Medulla oblongata (tissue), 1 donor: ENCODE data around the gene CNN2.
"Not testable (repeated sequence)": the region's sequence is repeated elsewhere in the genome, so short reads cannot be mapped to it uniquely, and the experiment has no call there.

Experiments used
- DNase-seq: peaks from one replicate; pipeline ENCODE4 v3.0.0-alpha.2; 2015; ENCODE audit errors: extremely low spot score

The CNN2 gene

DNA sequence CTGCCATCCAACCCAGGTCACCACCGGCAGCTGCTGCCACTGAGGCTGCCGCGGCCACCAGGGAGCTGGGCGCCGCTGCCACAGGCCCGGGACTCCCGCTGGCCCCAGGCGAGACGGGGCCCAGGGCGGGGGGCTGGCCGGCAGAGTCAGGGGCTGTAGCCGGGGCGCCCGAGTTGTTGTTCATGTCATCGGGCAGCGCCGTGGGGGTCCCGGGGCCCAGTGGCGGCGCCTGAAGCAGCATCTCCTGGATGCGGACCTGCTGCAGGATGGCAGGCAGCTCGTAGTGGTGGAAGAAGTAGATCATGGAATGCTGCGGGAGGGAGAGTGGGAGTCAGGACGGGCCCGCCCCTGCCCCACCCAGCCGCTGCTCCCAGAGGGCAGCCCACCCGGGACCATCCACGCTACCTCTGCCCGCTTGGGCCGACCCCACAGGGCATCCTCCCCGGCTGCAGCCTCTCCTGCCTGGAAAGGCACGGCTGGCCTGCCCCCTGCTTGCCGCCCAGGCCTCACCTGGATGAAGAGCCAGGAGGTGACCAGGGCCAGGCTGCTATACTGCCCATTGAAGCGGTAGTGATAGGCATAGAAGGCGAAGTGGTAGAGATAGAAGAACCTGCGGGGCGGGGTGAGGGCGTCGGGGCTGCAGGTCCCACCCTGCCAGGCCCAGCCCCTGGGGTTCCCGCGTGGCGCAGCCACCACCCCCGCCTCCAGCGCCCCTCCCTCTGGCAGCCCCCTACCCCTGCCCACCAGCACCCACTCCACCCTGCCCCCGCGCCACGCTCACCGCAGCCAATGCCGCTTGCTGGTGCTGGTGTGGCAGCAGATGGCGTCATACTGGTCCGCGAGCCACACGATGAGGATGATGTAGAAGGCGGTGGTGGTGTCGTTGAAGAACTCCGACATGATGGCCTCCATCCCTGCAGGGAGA is 15.6 kb upstream of the CNN2 start:
- DNase-seq, result no peak

DNA sequence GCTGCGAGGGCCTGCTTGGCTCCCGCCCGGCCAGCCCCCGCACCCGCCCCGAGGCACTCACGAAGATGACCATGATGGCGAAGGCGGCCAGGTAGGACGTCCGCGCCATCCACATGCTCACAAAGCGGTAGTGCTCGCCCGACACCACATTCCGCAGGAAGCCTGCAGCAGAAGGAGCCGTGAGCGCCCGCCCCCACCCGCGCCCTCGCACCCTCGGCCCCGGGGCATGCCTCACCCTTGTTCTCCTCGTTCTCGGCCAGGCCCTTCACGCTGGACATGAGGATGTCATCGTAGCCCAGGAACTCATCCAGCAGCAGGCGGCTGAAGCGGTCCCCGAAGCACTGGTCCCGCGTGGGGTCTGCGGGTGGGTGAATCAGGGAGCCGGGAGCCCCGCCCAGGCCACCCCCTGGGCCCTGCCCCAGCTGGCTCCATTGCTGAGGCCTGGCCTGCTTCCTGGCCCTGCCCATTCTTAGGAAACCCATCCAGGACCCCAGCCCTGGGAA is 14.5 kb upstream of the CNN2 start:
- DNase-seq, result no peak

DNA sequence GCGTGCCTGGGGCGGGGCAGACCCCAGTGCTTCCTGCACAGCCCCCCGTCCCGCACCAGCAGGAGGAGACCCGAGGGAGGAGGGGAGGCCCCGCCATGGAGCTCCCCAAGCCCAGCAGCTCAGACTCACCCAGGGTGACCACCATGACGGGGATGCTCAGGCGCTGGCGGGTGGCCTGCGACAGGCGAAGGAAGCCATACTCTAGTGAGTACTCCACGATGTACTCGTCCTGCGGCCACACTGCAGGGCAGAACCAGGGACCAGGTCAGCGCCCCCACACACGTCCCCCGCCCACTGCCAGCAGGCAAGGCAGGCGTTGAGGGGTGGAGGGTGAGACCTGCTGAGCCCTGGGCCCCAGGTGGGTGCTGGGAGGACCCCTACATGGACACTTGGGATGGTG is 14.1 kb upstream of the CNN2 start:
- DNase-seq, result no peak

DNA sequence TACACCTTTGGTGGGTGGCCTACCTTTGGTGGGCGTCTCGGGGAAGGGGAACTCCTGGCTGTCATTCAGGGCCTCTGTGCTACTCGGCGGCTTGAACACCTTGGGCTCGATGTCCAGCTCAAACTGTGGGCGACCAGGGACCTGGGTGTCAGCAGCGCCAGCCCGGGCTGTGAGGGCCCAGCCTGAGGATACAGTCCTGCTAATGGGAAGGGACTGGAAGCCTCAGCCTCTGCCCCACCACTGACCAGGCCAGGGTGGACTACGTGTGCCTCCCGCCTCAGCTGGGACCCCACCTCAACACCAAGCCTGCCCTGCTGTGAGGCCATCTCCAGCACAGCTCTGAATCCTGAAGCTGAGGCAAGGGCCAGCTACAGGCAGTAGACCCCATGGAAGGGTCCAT is 13.2 kb upstream of the CNN2 start:
- no peak for DNase-seq

DNA sequence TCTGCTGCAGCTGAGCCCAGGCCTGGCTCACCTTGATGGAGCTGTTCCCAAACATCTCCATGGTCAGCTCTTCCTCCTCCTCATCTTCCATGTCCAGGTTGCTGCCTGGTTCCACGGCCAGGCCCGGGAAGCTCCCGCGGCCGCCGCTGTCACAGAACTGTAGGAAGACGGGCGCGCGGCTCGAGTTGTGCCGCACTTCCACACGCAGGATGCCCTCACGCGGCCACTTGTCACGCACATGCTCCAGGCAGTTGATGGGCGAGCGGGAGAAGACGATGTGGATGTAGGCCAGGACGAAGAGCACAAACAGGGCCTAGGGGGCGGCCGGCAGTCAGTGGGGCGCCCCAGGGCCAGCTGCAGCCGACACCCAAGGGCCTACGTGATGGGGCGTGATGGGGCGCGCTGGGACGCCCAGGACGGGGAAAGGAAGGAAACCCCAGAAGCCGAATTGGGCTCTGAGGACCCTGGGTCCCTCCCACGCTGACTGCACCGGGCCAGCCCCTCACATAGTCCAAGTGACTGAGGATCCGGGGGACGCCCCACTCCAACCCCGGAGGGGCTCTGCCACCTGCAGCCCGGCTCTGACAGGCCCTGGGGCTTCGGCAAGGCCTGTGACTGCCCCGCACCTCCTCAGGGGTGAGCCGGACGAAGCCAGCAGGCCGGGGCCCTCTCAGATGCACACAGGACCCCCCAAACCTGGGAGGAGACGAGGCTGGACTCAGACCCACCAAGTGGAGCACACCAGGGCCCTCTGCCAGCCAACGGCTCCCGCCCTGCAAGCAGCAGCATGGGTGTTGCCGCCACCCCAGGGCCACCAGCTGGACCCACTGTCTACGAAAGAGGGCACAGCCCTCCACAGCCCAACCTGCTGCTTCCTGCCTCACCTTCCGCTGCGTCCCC is 12.0 kb upstream of the CNN2 start:
- DNase-seq, result no peak

DNA sequence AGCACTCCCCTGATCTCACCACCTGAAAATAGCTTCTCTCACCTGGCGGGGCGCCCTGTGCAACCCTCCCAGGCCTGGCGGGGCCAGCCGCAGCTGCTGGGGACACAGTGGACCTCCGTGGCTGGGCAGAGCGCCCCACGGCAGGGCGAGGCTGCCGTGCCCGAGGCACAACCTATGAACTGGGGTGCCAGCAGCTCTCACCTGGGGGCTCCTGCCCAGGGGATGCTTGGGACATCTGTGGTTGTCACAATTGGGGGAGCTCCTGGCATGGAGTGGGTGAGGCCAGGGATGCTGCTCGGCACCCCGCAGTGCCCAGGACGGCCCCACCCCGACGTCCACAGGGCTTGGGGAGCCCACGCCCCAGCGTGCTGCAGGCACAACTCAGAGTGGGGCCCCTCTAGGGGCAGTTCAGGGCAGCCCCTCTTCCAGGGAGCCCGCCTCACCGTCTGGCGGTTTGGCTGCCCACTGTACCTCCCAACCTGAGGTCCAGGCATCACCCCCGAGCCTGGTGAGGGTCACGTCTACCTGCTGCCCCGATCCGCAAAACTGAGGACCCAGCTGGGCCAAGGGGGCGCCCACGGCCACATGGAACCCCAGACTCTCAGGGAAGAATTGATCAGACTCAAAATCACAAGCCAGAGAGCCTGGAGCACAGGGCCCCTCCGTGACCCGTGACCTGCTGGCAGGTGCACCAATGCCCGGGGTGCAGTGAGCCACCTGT is 11.2 kb upstream of the CNN2 start:
- DNase-seq, result no peak

DNA sequence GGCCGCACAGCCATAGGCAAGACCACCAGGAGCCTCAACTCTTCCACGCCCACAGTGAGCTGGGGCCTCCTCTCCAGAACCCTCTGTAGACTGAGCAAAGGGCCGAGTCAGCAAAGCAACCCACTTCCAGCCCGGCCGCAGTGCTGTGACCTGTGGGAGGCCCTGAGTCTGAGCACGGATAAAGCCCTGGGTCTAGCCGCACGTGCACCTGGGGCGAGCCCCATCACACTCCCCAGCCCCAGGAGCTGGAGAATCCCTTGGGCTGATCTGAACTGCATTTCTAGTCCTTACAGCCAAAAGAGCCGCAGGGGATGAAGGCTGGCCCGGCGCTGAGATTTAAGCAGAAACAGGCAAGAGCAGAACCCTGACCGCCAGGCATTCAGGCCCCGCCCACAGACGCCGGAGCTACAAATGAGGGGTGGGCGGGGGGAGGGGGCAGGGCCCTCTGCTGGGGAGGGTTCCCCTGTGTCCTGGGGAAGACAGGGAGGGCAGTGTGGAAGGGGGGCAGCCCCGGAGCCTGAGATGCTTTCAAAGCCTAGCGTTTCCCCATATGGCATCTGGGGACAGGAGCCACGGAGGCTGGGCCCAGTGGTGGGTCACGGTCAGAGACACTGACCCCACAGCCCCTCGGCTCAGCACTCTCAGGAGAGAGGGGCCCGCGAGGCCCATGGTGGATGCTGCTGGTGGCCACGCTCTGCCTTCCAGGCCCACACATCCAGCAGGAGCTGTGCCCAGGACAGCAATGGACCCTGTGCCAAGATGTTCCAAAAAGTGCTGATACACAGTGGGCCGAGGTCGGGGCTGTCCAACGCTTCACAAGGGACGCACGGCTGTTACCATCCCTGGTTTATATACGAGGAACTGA is 10.4 kb upstream of the CNN2 start:
- DNase-seq, result no peak

DNA sequence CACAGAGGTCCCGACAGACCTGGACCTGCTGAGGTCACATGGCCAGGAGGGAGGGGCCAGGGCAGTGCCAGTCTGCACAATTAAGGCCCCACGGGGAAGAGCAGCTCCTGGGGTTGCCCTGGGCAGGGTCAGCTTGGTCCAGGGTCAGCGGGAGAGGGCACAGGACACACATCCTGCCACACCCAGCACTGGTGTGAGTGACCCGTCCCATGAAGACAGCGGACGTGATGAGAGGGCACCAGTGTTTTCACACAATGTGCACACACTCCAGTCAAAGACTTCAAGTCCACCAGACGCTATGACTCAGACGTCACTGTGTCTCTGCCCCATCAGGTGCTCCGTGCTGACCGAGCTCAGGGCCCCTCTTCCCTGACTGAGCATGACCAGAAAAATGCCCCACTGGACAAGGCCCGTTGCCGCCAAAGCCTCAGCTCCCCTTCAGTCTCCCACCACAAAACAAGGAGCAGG is 9.7 kb upstream of the CNN2 start:
- no peak for DNase-seq

DNA sequence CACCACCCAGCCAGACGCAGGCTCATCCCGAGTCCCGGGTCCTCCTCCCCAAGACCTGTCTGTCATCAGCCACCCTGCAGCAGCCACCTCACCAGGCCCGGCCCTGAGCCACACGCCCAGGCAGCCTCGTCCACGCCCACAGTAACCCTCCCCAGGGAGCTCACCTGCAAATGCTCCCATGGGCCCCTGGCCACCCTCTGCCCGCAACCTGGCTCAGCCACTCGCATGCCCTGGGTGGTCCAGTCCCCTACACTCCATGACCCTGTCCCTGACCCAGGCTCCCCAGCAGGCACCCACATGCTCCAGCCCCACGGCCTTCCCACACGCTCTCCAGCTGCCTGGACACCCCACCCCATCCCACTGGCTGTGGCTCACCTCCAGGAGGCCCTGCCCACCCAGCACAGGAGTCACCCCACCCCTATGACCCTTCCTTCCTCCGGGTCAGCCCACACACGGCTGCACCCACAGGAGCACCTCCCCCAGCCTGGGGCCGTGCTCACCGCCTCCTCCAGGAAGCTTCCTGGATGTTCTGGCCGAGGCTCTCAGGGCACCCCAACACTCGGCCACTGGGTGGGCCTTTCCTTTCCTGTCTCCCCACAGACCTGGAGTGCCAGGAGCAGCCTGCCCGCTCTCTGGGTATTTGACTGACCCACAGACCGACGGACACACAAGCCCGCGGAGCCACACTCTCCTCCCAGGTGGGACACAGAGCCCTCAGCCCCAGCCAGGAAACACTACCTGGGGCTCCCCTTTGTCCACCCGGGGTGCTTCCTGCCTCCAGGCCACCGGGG is 9.1 kb upstream of the CNN2 start:
- no peak for DNase-seq

DNA sequence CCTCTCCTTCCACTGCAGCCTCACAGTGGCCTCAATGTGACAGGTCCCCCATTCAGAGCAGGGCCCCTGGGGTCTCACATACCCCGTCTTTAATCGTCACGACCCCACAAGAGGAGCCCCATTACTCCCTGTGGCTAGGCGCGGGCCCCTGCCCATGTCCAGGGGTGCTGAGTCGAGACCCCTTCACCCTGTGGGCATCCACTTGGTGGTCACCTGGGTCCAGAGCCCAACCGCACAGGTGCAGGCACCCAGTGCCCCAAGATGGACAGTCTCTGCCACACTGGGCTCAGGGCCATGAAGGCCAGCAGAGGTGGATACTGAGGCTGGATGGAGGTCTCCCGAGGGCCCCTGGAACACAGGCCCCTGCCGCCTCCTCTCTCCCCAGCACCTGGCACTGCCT is 8.5 kb upstream of the CNN2 start:
- no peak for DNase-seq

DNA sequence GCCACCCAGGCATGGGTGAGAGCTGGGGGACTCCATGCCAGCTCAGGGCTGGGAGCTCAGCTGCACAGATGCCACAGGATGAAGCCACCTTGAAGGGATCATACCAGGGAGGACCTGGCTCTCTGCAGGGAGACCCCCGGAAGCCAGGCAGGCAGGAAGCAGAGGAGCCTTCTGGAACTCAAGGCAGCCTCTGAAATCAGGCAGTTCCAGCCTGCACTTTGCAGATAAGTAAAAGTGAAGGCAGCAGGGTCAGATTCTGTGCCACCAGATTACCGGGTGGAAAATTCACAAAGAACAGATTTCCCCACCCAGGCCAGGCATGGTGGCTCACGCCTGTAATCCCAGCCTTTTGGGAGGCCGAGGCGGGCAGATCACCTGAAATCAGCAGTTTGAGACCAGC is 8.0 kb upstream of the CNN2 start:
- no peak for DNase-seq

DNA sequence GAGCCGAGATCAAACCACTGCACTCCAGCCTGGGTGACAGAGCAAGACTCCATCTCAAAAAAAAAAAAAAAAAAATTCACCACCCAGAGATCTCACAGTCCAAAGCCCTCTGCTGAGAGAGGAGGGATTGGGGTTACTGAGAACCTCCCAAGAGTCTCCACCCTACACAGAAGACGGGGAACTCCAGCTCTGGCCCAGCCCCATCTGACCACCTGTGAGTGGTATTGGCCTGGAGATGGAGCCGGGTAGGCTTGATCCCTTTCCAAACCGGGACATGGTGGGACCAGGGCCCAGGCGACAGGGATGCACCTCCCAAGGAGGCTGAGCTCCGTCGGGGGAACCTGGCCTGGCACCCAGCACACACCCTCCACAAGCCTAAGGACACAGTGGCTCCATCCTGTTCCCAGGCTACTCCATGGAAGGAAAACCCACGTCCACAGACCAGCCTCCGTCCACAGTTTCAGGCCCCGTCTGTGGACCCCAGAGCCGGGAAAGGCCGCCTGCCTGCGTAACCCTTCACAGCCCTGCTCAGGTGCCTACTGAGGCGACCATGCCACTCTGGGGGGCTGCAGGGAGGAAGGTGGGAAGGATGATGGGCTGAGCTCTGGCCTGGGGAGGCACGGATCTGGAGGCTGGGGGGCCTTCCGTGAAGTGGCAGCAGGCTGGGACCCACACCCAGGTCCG is 7.3 kb upstream of the CNN2 start:
- no peak for DNase-seq

DNA sequence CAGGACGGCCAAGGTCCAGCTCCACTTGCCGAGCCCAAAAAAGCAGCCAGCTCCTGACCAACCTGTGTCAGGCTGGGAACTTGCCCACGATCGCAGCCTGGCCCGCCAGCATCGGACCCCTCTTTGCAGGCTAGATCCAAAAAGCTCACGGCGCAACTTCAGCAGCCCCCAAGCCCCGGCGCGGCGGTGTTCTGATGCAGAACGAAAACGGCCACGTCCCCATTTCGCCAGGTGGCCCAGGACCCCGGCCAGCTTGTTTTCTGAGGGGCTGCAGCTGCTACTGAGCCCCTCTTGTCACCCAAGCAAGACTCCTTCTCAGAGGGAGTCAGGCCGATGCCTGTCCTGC is 6.8 kb upstream of the CNN2 start:
- no peak for DNase-seq

DNA sequence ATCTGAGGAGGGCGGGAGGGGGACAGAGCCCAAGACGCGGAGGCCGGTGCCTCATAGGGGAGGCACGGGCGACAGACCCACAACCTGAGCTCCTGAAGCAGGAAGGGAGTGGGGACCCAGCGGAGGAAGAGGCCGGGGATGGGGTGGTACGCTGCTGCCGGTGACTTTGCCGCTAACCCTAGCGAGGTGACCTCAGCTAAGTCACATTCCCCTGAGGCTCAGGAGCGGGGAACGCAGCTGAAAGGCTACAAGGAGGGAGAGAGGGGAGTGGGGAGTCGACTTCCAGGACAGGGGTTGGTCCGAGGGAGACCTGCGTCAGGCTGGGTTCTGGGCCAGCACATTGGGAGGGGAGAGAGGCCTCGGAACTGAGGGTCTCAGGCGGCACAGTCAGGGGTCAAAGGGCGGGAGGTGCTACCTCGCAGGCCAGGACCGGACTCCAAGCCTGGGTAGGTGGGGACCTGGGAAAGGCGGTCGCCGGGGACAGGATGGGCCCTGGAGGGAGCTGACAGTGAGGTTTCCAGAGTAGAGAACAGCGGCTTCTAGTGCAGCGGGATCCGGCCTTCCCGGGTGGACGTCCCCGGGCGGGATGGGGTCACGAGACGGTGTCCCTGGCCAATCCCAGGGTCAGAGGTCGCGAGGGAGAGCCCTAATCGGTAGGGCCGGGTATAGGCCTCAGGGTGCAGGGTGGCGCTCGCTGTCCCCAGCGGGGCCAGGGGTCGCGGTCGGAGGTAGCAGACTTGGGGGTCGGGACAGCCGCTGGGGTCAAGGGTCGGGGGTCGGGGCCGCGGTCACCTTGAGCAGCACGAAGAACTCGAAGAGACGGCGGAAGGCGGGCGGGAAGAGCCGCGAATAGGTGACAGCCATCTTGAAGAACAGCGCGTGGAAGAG is 6.2 kb upstream of the CNN2 start:
- no peak for DNase-seq

DNA sequence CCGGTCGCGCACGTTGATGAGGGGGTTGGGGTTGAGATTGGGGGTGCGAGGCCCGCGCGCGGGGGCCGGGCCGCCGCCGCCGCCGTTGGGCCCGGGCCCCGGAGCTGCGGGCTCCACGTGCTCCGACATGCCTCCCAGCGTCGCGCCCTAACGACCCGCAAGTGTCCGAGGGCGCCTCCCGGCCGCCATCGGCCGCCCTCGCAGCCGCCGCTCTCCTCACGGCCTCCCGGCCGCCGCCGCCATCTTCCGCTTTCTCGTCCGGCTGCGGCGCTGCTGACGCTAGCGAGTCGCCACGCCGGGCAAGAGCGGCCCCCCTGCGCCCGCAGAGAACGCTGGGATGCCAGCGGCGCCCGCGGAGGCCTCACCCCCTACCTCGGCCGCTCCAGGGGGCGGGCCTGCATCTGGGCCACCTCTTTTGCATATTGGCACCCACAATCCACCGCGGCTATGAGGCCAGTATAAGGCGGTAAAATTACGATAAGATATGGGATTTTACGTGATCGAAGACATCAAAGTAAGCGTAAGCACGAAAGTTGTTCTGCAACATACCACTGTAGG is 5.5 kb upstream of the CNN2 start, which contains the start of gene TMEM259:
Gene TMEM259 (minus strand): TSS at position 256 of the 558 bp plus-strand sequence. CDS start 127 bp downstream, at position 129.
- DNase-seq, result peak; percentile 98

DNA sequence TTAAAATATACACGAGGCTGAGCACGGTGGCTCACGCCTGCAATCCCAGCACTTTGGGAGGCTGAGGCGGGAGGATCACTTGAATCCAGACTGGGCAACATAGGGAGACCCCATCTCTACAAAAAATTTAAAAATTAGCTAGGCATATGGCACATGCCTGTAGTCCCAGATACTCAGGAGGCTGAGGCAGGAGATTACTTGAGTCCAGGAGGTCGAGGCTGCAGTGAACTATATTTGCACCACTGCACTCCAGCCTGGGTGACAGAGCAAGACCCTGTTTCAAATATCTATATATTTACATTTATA is 2.6 kb upstream of the CNN2 start:
- not testable (repeated sequence) for DNase-seq

DNA sequence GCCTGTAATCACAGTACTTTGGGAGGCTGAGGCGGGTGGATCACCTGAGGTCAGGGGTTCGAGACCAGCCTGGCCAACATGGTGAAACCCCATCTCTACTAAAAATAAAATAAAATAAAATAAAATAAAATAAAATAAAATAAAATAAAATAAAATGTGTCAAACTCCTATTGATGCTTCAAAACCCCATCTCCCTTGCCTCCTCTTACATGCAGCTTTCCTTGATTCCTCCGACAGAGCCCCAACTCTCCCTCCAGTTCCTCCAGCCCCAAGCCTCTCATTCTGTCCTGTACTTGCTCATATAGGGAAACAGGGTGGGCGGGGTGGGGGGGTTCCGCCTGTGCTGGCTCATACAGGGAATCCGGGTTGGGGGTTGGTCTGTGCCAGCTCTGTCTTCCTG is 1.3 kb upstream of the CNN2 start:
- DNase-seq, result not testable (repeated sequence)
